Stimulated activated CD4-positive, alpha-beta T cell treated with anti-CD3 and anti-CD28 coated beads, Interleukin-1b, Interleukin-23, amount 100 ng/mL, for 24 hours (primary cell): Measurements from ENCODE around the gene SHROOM4.

Experiments used
- DNase-seq, 4 experiments: peaks; one replicate each; pipeline ENCODE4 v3.0.0-alpha.2; 2020; ENCODE audit warnings: low read depth in 4 of 4, low spot score in 1 of 4

The SHROOM4 gene

GRCh38 chrX:50711907-50712306 lies 102.1 kb downstream of the SHROOM4 start:
- no peak for DNase-seq

GRCh38 chrX:50707955-50708699 lies 105.9 kb downstream of the SHROOM4 start:
- no peak for DNase-seq

- no peak for DNase-seq
Observed at GRCh38 chrX:50707405-50707804, 106.6 kb downstream of the SHROOM4 start.

- no peak for DNase-seq
Observed at GRCh38 chrX:50705042-50705441, 109.0 kb downstream of the SHROOM4 start.

GRCh38 chrX:50704360-50704759 lies 109.6 kb downstream of the SHROOM4 start:
- DNase-seq, result no peak

GRCh38 chrX:50700921-50701320 lies 113.1 kb downstream of the SHROOM4 start:
- no peak for DNase-seq

- no peak for DNase-seq
Observed at GRCh38 chrX:50698944-50699343, 115.0 kb downstream of the SHROOM4 start.

- DNase-seq, result no peak
Observed at GRCh38 chrX:50697691-50698090, 116.3 kb downstream of the SHROOM4 start.

GRCh38 chrX:50691820-50692219 lies 122.2 kb downstream of the SHROOM4 start:
- DNase-seq, result no peak

- DNase-seq, result no peak
Observed at GRCh38 chrX:50684871-50685270, 129.1 kb downstream of the SHROOM4 start.

GRCh38 chrX:50680990-50681389 lies 133.0 kb downstream of the SHROOM4 start:
- no peak for DNase-seq

- DNase-seq, result no peak
Observed at GRCh38 chrX:50677789-50678188, 136.2 kb downstream of the SHROOM4 start.

GRCh38 chrX:50671661-50672060 lies 142.3 kb downstream of the SHROOM4 start:
- no peak for DNase-seq

- DNase-seq, result no peak
Observed at GRCh38 chrX:50668860-50669259, 145.1 kb downstream of the SHROOM4 start.

- no peak for DNase-seq
Observed at GRCh38 chrX:50648156-50648555, 165.8 kb downstream of the SHROOM4 start.

GRCh38 chrX:50644496-50644895 lies 169.5 kb downstream of the SHROOM4 start:
- no peak for DNase-seq

GRCh38 chrX:50643525-50644137 lies 170.4 kb downstream of the SHROOM4 start:
- DNase-seq, result no peak

- no peak for DNase-seq
Observed at GRCh38 chrX:50638123-50638522, 175.9 kb downstream of the SHROOM4 start.

GRCh38 chrX:50635817-50636365 lies 178.1 kb downstream of the SHROOM4 start:
- DNase-seq, result no peak

- DNase-seq, result no peak
Observed at GRCh38 chrX:50635162-50635561, 178.8 kb downstream of the SHROOM4 start.

- no peak for DNase-seq
Observed at GRCh38 chrX:50629774-50630173, 184.2 kb downstream of the SHROOM4 start.

GRCh38 chrX:50627696-50628095 lies 186.3 kb downstream of the SHROOM4 start:
- no peak for DNase-seq

- no peak for DNase-seq
Observed at GRCh38 chrX:50626432-50626831, 187.6 kb downstream of the SHROOM4 start.
